ENCODE results near the gene POU2F1.

GRCh38 chr1:167435484-167435883, 214.8 kb downstream of the POU2F1 start:
- TF ChIP-seq CTCF (IDR thresholded peaks at IDR 0.05) (no peak), POLR2A (IDR thresholded peaks at IDR 0.05) (no peak), EP300 (IDR thresholded peaks at IDR 0.05) (no peak)

Measured in ovary (tissue), 3 donors.